Bronchial epithelial cell (primary cell): ENCODE data around the gene TCAF1. TPM values are rescaled to one million over a fixed set of nuclear protein-coding genes. Genes with fewer than 3 reads are reported as not detected.

Source experiments
- DNase-seq: peaks from one replicate; pipeline ENCODE4 v3.0.0-alpha.2; 2010; ENCODE audit warnings: low read depth
- FAIRE-seq: peaks from 2 replicates; lab custom pipeline; 2011; peaks lifted over from hg19 to GRCh38; lab: Jason Lieb, UNC
- H3K27me3 ChIP-seq: 2 replicates; pipeline ENCODE4 v1.5.1; 2011; ENCODE audit warnings: low read length; ENCODE audit not compliant: control insufficient read depth, insufficient read depth
- H3K36me3 ChIP-seq: 2 replicates; pipeline ENCODE4 v1.5.1; 2011; ENCODE audit warnings: low read length; ENCODE audit not compliant: control insufficient read depth, insufficient read depth
- H3K4me3 ChIP-seq: 2 replicates; pipeline ENCODE4 v1.5.1; 2011; ENCODE audit warnings: mild to moderate bottlenecking, low read depth, low read length, control low read depth
- CTCF ChIP-seq: IDR thresholded peaks from 2 replicates; pipeline ENCODE4 v1.5.1; 2011; ENCODE audit warnings: mild to moderate bottlenecking, moderate library complexity, low read length, control low read depth, inconsistent platforms; ENCODE audit not compliant: insufficient read depth, severe bottlenecking
- total RNA-seq: library from RNA; depleted of rRNA; stranded (reverse); fragments of >200 nt; gene quantifications from 2 replicates; pipeline ENCODE4 v1.2.1, GENCODE V29; 2014

The TCAF1 gene
- total RNA-seq, 1 donor from 2014 or later: 17.6 TPM

DNA sequence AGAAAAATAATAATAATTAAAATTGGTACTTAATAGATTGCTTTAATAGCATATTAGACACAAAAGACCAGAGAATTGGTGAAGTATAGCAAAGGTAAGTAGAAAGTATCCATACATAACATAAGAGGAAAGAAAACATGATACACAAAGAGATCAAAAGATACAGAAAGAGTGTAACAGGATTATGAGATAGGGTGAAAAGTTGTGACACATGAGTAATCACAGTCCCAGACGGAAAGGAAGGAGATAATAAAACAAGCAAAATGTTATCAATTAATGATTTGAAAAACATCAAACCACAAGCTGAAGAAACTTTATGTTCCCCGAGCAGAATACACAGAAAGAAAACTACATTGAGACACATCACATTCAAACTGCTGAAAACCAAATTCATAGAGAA lies 10.5 kb downstream of the TCAF1 start:
- FAIRE-seq (no peak), DNase-seq (no peak)
- TF ChIP-seq CTCF: no peak
- no peak overlapping the region for H3K4me3 ChIP-seq
- no peaks in the 10 kb centered on the region for H3K27me3 ChIP-seq
- H3K36me3 ChIP-seq: no peaks in the 10 kb centered on the region

GRCh38 chr7:143890558-143890957 lies 11.4 kb downstream of the TCAF1 start:
- FAIRE-seq: no peak
- DNase-seq: no peak
- H3K27me3 ChIP-seq: no peaks in the 10 kb centered on the region
- no peak for TF ChIP-seq CTCF
- no peak overlapping the region for H3K4me3 ChIP-seq
- H3K36me3 ChIP-seq: no peaks in the 10 kb centered on the region

DNA sequence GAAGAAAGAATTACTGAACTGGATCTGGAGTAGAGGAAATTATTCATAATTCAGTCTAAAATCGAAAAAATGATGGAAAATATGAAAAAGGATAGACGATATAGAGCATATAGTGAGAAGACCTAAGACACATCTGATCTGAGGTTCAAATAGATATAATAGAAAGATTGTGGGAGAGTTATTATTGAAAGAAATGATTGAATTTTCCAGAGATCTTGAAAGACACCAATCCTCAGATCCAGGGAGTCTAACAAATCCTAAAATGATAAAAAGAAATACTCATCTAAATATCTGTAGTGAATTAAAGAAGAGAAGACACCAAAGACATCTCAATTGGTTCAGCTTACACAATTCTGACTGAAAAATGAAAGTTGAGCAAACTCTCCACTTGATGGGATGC lies 12.9 kb downstream of the TCAF1 start:
- DNase-seq (no peak), FAIRE-seq (no peak)
- no peak for TF ChIP-seq CTCF
- H3K27me3 ChIP-seq: no peaks in the 10 kb centered on the region
- H3K36me3 ChIP-seq: no peaks in the 10 kb centered on the region
- no peak overlapping the region for H3K4me3 ChIP-seq

GRCh38 chr7:143886826-143887477 lies 15.0 kb downstream of the TCAF1 start:
- DNase-seq: no peak
- no peak for TF ChIP-seq CTCF
- H3K27me3 ChIP-seq: no peaks in the 10 kb centered on the region
- no peak overlapping the region for H3K4me3 ChIP-seq
- no peak for FAIRE-seq
- H3K36me3 ChIP-seq: no peaks in the 10 kb centered on the region

DNA sequence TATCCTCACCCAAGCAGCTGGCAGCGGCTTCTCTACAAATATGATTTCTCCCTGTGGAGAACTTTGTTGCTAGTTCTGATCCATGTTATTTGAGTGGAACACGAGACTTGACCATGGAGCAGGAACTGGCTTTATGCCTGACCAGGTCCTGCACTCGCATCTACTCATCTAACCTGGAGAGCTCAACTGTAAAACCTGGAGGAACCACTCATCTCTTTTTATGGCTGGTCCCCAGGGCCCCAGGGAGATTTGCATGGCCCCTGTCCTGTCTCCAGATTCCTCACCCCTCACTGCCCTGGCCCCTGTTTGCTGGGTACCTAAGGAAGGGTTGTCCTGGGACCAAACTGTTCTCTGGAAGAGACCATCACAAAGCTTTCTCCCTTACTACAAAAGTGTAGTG lies 16.0 kb downstream of the TCAF1 start:
- Histone ChIP-seq H3K36me3 (no peaks in the 10 kb centered on the region), H3K27me3 (no peaks in the 10 kb centered on the region), H3K4me3 (no peak overlapping the region)
- FAIRE-seq: no peak
- no peak for DNase-seq
- TF ChIP-seq CTCF: no peak
